NCI-H187 (cell line): ENCODE results near the gene AGBL4.
"Not testable (repeated sequence)": the region's sequence is repeated elsewhere in the genome, so short reads cannot be mapped to it uniquely, and the experiment has no call there.

Experiments used
- DNase-seq, 2 experiments: peaks; one replicate each; lab custom pipeline; 2025; lab: John Stamatoyannopoulos, UW

AGBL4 gene

DNA sequence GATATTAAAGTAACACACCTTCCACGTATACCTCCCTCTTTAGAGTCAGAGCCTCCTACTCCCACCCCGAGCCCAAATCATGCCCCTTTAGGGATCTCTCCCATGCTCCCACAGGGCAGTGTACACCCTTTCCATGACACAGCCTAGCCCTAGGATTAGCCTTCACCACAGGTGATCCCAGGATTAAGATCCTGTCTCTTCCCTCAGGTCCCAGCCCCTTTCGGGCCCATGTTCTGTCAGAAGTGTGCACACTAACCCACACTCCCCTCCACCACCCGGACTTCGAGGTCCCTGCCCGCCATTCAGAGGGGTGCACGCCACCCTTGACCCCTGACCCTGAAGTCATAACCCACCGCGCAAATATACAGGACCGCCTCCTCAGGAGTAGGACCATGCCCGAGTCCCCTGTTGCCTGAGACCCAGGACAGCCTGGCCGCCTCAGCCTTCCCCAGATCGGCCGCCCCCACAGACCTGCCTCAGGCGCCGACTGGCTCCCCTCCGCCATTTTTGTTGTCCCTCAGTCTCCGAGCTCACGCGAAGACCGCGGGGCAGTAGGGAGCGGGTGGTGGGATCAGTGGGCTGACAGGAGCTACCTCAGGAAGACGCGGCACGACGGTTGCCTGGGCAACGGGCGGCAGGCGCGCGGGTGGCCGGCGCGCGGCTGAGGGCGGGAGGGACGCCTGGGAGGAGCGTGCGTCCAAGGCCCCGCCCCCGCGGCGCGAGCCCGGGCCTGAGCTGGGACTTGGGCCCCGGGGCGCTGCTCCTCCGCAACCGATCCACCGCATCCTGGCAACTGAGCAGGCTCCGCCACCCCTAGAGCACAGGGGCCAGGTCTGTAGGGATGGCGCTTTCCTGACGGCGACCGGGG lies at the start of gene AGBL4:
TSS of gene AGBL4 (minus strand) at position 663 of the 868 bp plus-strand sequence.
- peak; percentile 34 to 71 for DNase-seq

DNA sequence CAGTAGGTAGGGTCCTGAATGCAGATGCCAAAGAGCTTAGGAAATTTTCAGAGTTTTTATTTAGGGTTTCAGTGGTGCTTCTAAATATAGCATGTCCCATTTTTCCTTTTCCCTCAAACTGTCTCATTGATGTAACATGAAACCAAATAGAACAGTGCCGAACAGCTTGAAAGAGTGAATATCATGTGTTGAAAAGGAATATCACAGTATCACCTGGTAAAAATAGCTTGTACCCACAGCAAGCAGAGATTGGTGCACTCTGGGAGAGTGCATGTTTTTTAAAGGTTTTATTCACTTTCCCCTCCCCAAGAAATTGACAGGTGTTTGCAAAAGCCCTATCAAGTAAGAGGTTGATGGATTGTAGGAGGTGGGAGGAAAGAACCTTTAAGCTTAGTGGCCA lies 43.1 kb upstream of the AGBL4 start:
- no peak for DNase-seq

DNA sequence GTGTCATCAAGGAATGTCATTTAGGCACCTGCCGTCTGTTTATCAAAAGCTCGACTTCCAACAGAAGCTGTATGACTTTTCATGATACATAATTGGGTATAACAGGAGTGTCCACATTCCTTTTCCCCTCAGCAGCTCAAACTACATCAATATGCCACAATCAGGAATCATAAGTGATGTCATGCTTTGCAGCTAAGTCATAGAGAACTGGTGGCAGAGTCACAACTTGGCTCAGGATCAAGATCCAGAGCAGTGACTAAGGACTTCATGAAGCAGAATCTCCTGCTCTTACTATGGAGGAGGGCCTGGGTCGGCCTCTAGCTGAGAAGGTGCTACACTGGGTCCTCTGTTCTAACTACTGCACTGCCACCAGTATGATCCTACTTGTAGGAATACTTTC lies 36.5 kb upstream of the AGBL4 start:
- DNase-seq, result no peak

DNA sequence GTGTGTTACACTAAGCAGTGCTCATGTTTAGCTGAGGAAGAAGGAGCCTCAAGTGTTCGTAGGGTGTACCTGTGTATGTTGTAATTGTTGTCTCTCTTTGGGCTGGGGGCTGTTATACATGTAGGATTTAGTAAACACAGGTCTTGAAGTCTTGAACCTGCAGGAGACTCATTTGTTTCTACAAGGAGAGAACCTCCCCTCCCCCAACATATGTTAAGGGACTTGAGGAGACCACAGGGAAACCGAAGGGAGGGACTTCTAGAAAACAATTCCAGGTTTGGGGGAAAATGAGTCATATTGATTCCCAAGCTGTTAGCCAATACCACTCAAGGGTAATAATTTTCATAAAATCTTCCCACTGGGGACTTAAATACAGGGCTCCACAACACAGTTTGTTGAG lies 25.0 kb upstream of the AGBL4 start:
- no peak for DNase-seq

DNA sequence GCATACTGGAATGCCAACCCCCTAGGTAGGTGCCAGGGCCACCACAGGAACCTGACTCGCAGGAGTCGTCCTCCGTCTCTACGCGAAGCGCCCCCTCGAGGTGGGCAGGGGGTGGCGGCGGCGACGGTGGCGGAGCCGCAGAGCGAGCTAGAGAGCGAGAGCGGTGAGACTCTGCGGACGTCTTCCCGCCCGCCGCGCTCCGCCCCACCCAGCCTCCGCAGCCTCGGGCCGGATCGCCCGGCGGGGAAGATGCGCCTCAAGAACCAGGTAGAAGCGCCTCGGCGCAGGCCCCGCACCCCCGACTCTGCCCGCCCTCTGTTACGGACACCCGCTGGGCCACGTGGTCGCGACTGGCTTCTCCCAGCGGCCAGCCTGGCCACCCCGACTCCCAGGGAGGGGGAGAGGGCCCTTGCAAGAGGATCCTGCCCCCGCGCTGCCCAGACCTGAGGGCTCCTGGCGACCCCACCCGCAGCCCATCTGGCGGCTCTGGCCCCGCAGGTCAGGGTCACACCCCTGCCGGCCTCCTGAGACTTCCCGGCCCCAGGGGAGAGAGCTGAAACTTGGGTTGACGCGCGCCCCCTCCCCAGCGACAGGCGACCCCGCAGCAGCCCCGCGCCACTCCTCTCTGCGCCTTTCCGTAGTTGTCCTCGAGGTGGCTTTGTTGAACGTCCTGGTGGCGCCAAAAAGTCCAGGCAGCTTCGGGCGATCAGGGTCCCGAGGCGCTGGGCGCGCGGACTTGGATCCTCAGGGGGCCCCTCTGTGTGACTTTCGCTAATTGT lies 24.4 kb upstream of the AGBL4 start:
- DNase-seq, result no peak

DNA sequence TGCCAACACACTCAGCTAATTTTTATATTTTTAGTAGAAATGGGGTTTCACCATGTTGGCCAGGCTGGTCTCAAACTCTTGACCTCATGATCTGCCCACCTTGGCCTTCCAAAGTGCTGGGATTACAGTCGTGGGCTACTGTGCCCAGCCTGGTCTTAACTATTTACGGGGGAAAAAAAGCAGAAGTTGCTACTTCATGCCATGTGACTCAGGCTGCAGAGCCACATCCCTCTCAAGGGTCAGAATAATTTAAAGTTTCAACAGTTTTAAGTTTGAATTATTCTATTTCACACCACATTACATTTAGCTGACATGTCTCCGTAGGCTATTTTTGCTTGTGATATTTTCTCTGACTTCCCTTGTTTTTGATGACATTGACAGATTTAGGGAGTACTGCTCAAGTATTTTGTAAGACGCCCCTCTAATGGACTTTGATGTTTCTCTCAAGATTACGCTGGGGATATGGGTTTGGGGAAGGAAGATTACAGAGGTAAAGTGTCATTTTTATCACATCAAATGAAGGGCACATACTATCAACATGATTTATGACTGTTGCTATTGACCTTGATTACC lies 14.6 kb upstream of the AGBL4 start:
- no peak for DNase-seq

DNA sequence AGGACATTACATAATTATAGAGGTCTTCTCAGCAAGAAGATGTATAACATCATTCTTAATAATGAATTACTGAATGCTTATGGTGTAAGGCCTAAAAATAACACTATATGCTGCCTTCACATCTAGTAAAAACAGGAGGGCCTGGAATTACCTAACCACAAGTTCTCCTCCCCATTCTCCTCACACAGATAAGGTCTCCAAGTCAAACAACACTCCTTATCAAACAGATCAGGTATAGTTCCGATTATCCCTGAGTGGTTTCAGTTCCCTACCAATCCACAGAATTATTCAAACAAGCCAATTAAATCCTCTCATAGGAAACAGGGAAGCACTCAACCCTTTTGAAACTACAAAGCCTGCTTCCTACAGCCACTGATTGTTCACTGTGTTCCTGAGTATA lies 4.0 kb upstream of the AGBL4 start:
- DNase-seq, result no peak

DNA sequence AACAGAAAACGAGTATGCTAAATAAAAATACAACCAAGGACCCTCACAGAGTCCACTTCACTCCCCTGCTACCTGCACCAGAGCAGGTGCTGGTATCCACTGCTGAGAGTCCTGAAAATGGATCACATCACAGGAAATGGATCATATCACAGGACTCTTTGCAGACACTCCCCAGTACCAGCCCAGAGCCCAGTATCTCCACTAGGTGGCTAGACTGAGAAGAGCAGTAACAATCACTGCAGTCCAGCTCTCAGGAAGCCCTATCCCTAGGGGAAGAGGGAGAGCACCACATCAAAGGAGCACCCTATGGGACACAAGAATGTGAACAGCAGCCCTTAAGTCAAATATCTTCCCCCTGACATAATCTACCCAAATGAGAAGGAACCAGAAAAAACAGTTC lies 28.0 kb downstream of the AGBL4 start:
- DNase-seq, result no peak

DNA sequence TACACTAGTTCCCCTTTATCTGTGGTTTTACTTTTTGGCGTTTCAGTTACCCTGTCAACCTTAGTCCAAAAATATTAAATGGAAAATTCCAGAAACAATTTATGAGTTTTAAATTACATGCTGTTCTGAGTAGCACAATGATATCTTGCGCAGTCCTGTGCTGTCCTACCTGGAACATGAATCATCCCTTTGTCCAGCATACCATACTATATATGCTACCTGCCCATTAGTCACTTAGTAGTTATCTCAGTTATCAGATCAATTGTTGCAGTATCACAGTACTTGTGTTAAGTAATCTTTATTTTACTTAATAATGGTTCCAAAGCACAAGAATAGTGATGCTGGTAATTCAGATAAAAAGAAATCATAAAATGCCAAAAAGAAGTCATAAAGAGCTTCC lies 52.7 kb downstream of the AGBL4 start:
- DNase-seq, result no peak

DNA sequence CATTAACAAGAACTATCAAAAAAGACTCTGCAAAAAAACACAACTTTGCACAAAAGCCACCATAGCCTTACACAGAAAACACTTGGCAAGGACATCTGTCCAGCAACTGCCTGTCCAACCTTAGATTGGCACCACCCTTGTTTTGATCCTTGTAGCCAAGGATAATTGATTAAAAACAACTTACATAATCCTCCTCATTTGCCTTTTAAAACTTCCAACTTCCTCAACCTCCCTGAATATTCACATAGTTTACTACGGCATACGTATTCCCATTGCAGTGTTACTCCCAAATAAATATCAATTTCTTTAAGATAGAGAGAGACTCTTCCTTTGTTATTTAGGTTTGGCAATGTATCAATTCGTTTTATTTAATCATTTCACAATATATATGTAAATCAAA lies 72.4 kb downstream of the AGBL4 start:
- DNase-seq, result no peak

DNA sequence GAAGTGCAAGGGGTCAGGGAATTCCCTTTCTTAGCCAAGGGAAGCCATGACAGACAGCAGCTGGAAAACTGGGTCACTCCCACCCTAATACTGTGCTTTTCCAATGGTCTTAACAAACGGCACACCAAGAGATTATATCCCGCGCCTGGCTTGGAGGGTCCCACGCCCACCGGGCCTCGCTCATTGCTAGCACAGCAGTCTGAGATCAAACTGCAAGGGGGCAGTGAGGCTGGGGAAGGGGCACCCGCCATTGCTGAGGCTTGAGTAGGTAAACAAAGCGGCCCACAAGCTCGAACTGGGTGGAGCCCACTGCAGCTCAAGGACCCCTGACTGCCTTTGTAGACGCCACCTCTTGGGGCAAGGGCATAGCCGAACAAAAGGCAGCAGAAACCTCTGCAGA lies 108.5 kb downstream of the AGBL4 start:
- not testable (repeated sequence) for DNase-seq

DNA sequence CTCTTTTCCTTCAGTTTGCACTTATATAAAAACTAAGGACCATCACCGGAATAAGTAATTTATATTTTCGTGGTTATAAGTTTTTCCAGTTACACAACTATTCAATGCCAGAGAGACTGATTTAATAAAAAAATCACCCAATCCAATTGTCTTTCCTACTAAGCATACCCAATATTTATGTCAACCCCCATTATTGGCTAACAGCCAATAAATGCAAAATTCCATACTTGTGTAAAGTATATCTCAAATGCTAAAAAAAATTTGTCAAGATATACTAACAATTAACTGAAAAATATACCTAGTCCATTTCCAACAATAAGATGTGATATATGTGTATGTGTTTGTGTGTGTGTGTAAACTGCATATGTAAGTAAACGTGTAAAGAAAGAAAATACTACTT lies 117.4 kb downstream of the AGBL4 start:
- DNase-seq, result no peak

DNA sequence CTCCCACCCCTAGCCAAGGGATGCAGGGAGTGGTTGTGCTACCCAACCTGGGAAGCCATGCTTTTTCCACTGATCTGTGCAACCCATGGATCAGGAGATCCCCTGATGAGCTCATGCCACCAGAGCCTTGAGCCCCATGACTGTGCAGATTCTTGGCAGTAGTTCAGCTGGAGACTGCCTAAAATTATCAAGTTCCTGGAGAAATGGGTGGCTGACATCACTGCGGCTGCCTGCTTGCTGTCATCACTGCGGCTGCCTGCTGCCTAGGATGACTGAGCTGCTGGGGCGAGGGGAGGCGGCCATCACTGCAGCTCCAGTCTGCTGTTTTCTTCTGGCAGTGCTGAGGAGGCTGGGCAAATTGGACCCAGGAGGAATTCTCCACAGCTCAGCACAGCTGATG lies 159.2 kb downstream of the AGBL4 start:
- no peak for DNase-seq

DNA sequence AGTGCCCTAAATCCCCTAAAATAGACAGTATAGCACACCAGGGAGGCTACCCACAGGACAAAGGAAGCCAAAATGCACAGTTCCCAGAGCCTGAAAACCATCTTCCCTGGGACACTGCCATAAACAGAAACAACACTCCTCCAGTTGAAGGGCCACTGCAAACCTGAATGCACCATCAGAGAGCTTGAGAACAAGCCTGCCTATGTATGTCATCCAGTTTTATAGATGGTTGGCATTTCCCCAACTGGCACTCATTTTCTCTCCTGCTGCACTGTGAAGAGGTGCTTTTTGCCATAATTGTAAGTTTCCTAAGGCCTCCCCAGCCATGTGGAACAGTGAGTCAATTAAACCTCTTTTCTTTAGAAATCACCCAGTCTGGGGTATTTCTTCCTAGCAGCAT lies 169.0 kb downstream of the AGBL4 start:
- DNase-seq, result no peak

DNA sequence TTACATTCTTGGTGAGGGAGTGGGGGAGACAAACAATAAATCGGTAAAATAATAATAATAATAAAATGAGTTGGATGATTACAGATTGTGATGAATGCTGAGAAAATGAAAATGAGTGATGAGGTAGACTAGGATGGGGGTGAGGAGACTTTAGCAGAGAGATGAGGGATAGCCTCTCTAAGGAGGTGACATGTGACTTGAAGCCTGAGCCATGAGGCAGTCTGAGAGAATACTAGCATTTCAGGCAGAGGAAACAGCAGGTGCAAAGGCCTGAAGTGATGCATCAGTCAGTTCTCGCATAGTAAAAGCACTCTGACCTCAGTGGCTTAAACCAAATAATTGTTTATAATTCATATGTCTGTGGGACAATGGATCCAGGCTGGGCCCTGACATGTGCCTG lies 181.2 kb downstream of the AGBL4 start:
- DNase-seq, result no peak

DNA sequence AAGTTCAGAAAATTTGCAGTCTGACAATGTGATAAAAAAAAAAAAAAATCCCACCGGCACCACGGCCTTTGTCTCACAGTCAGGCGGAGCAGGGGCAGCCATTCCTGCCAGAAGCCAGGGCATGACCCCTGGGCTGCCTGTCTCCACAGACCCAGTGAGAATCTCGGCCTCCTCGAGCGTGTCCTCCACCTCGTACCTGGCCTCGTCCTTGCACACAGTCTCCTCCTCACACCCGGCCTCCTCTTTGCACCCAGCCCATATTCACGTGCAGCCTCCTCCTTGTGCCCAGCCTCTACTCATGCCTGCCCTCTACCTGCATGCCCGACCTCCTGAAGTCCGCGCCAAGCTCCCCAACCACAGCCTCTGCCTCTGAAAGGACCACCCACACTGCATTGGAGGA lies 182.0 kb downstream of the AGBL4 start:
- DNase-seq, result no peak

DNA sequence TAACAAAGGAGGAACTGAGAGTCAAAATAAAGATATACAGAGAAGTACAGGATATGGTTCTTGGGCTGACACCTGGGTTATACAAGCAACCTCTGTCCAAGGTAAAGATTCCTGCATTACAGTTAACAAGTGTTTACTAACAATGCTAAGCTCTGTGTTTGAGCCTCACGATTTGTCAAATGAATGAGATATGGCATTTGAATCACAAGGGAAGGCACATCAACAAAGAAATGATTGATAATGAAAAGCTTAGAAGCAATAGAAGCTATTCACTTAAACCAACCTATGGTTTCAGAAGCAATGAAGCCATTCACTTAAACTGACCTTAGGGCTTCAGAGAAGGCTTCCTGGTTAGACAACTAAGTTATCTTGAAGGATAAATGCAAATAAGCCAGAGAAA lies 199.5 kb downstream of the AGBL4 start:
- DNase-seq, result no peak

DNA sequence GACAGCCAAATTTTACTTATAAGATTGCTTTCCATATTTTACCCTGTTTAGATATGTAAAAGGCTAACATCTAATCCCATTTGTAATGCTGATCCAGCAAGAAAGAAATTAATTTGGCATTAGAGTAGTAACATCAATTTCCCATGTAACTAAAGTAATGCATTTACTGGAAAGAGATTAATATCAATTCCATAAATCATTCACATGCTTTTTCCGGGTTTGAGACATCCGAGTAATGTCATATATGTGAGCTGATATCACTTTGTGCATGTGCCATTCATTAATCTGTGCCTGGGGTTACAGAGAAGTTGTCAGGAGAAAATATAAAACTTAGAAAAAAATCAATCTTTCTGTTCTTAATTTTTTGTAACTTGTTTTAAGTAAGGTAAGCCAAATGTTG lies 206.1 kb downstream of the AGBL4 start:
- no peak for DNase-seq

DNA sequence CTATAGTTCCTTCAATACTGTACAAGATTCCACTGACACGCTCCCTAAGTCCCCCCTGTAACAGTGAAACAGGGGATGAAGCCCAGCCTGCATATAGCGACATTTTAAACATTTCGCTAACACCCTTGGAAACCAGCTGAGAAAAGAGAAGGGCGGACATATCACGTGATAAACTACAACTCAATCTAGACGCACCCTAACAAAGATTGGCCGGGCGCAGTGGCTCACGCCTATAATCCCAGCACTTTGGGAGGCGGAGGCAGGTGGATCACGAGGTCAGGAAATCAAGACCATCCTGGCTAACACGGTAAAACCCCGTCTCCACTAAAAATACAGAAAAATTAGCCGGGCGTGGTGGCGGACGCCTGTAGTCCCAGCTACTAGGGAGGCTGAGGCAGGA lies 236.7 kb downstream of the AGBL4 start:
- DNase-seq, result not testable (repeated sequence)

DNA sequence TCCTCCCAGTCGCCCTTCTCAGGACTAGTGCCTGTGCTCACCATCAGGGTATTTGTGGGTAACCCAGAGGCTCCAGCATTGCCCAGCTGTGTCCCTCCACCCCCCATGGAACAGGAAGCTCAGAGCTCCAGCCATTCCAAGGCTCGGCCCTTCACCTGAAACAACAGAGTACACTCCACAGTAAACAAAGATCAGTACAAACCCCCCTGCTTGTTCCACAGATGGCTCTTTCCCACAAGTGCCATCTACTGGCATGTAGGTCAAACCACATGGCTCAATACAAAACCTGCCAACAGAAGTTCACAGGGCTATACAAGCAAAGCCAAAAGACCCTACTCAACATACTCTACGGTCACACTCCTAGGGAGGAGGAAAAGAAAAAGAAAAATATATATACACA lies 258.7 kb downstream of the AGBL4 start:
- DNase-seq, result no peak

DNA sequence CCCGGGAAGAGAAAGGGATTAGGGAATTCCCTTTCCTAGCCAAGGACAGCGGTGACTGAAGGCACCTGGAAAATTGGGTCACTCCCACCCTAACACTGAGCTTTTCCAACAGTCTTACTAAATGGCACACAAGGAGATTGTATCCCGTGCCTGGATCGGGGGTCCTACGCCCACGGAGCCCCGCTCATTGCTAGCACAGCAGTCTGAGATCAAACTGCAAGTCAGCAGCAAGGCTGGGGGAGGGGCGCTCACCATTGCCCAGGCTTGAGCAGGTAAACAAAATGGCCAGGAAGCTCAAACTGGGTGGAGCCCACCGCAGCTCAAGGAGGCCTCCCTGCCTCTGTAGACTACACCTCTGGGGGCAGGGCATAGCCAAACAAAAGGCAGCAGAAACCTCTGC lies 285.6 kb downstream of the AGBL4 start:
- DNase-seq, result not testable (repeated sequence)

DNA sequence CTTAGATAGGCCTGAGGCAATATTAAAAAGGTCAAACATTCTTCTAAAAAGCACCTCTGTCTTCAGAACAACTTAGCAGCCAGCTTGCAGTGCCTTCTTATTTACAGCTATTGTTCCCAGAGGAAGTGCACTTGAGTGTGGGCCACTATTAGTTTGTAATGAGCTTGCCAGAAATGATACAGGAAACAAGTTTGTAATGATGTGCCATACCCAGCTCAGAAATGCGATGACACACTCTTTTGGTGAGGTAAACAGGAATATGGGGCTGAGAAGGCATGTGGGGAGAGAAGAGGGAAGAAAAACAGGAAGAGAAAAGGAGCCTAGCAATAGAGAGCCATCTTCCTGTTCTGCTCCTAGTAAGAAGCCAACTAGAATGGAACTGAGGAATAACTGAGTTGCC lies 295.4 kb downstream of the AGBL4 start:
- DNase-seq, result no peak

DNA sequence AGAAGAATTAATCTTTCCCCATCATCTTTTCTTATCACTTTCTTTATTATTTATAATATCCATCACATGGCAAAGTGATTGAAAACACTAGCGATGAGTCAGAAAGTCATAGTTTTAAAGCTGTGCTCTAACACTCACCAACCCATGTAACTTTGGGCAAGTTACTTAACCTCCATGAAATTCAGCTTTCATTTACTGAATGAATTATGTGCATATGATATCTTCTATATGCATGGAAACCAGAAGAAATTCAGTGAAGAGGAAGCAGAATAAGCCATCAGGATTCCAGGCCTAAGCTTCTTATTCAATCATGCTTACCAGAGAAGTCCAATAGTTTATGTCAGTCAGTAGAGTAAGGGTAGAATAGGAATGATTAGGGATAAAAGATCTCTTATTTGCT lies 300.1 kb downstream of the AGBL4 start:
- DNase-seq, result no peak
